Smooth muscle cell (in vitro differentiated cells): ENCODE data around the gene ARMC7. TPM values are rescaled to one million over a fixed set of nuclear protein-coding genes. Genes with fewer than 3 reads are reported as not detected.

Experiments
- DNase-seq: peaks from one replicate; lab custom pipeline; 2025; ENCODE audit not compliant: unreplicated experiment; lab: John Stamatoyannopoulos, UW
- H2AFZ ChIP-seq: fragments of 200-600 bp; sonication (generic); 2 replicates; pipeline ENCODE4 v1.6.0; 2016; ENCODE audit warnings: antibody characterized with exemption, low read depth, mild to moderate bottlenecking
- H3F3A ChIP-seq: fragments of 200-600 bp; sonication (generic); 2 replicates; pipeline ENCODE4 v1.6.0; 2017; ENCODE audit warnings: antibody characterized with exemption, low read depth
- H3K27ac ChIP-seq: fragments of 200-600 bp; sonication (generic); 2 replicates; pipeline ENCODE4 v1.5.1; 2016; ENCODE audit warnings: low read depth, mild to moderate bottlenecking
- H3K27me3 ChIP-seq: fragments of 200-600 bp; sonication (generic); 2 replicates; pipeline ENCODE4 v1.6.1; 2016; ENCODE audit warnings: low read depth, mild to moderate bottlenecking
- H3K36me3 ChIP-seq: fragments of 200-600 bp; sonication (generic); 2 replicates; pipeline ENCODE4 v1.5.1; 2016; ENCODE audit warnings: low read depth
- H3K4me1 ChIP-seq: fragments of 200-600 bp; sonication (generic); 2 replicates; pipeline ENCODE4 v1.5.1; 2016; ENCODE audit warnings: low read depth
- H3K4me2 ChIP-seq: fragments of 200-600 bp; sonication (generic); 2 replicates; pipeline ENCODE4 v1.6.0; 2016; ENCODE audit warnings: mild to moderate bottlenecking
- H3K4me3 ChIP-seq: fragments of 200-600 bp; sonication (generic); 2 replicates; pipeline ENCODE4 v1.5.1; 2016; ENCODE audit warnings: mild to moderate bottlenecking
- H3K79me2 ChIP-seq: fragments of 200-600 bp; sonication (generic); 2 replicates; pipeline ENCODE4 v1.6.0; 2016; ENCODE audit warnings: low read depth, mild to moderate bottlenecking
- H3K9ac ChIP-seq: fragments of 200-600 bp; sonication (generic); 2 replicates; pipeline ENCODE4 v1.6.0; 2016; ENCODE audit warnings: low read depth
- H3K9me3 ChIP-seq: fragments of 200-600 bp; sonication (generic); replicated peaks from 2 replicates; pipeline ENCODE4 v1.5.1; 2016; ENCODE audit warnings: low read depth
- H4K20me1 ChIP-seq: fragments of 200-600 bp; sonication (generic); 2 replicates; pipeline ENCODE4 v1.6.0; 2016; ENCODE audit warnings: low read depth
- CTCF ChIP-seq: fragments of 200-600 bp; sonication (generic); IDR thresholded peaks from 2 replicates; pipeline ENCODE4 v1.5.1; 2017; ENCODE audit warnings: borderline replicate concordance, mild to moderate bottlenecking, antibody characterized with exemption; ENCODE audit not compliant: insufficient read depth, poor library complexity, severe bottlenecking
- WGBS: methylation state at CpG from one replicate; pipeline ENCODE4 v1.1.7; 2016; ENCODE audit warnings: low lambda C conversion rate; 5-methylcytosine and 5-hydroxymethylcytosine counted together
- polyA plus RNA-seq: library from polyadenylated mRNA; unstranded; fragments of >200 nt; fragmentation: Nextera tagmentation; extraction: Ambion mirVana; gene quantifications from 2 replicates; pipeline ENCODE4 v1.2.1, GENCODE V29; 2016
- total RNA-seq: library from RNA; depleted of rRNA; stranded (reverse); fragments of >200 nt; gene quantifications from 2 replicates; pipeline ENCODE4 v1.2.3, GENCODE V29; 2014

Gene ARMC7
- total and polyA plus RNA-seq, 2 experiments from 2014 or later = 1.8 to 6.8 TPM

- H3K36me3 ChIP-seq = no peaks in the 10 kb centered on the region
- H4K20me1 ChIP-seq = no peaks in the 10 kb centered on the region
- H2AFZ ChIP-seq = no peak overlapping the region
- H3K4me2 ChIP-seq = no peak overlapping the region
- DNase-seq = no peak
- H3K9me3 ChIP-seq = no peaks in the 10 kb centered on the region
- peaks cover 3% of the 10 kb centered on the region for H3K4me1 ChIP-seq
- no peak for TF ChIP-seq CTCF
- no peak overlapping the region for H3K4me3 ChIP-seq
- no peaks in the 10 kb centered on the region for H3K27me3 ChIP-seq
- peaks cover 3% of the 10 kb centered on the region for H3K79me2 ChIP-seq
- no peaks in the 10 kb centered on the region for H3F3A ChIP-seq
- H3K9ac ChIP-seq = no peak overlapping the region
- 97% methylated on average over 7 of the region's 7 CpGs for WGBS
- no peak overlapping the region for H3K27ac ChIP-seq
These were observed 2.1 kb downstream of the ARMC7 start for GRCh38 chr17:75111777-75112335.

GRCh38 chr17:75113798-75114551 is 4.2 kb downstream of the ARMC7 start:
- peaks cover 3% of the 10 kb centered on the region for H3K79me2 ChIP-seq
- TF ChIP-seq CTCF = peak; percentile 92
- H3K27me3 ChIP-seq = no peaks in the 10 kb centered on the region
- 31% methylated on average over 22 of the region's 22 CpGs for WGBS
- H3F3A ChIP-seq = no peaks in the 10 kb centered on the region
- no peaks in the 10 kb centered on the region for H3K36me3 ChIP-seq
- H3K4me1 ChIP-seq = peaks cover 3% of the 10 kb centered on the region
- no peaks in the 10 kb centered on the region for H4K20me1 ChIP-seq
- H3K4me3 ChIP-seq = peak overlapping the region; percentile 29
- peak; percentile 52 for DNase-seq
- H3K9ac ChIP-seq = no peak overlapping the region
- no peaks in the 10 kb centered on the region for H3K9me3 ChIP-seq
- no peak overlapping the region for H3K27ac ChIP-seq
- H2AFZ ChIP-seq = no peak overlapping the region
- H3K4me2 ChIP-seq = peak overlapping the region; percentile 75

- Histone ChIP-seq H3K27me3 (no peaks in the 10 kb centered on the region), H3F3A (no peaks in the 10 kb centered on the region), H3K4me1 (peaks cover 3% of the 10 kb centered on the region), H3K79me2 (peaks cover 3% of the 10 kb centered on the region), H3K36me3 (no peaks in the 10 kb centered on the region), H3K9me3 (no peaks in the 10 kb centered on the region), H4K20me1 (no peaks in the 10 kb centered on the region), H3K4me3 (peak overlapping the region; percentile 29), H3K4me2 (peak overlapping the region; percentile 75), H3K27ac (no peak overlapping the region), H2AFZ (no peak overlapping the region), H3K9ac (no peak overlapping the region)
- TF ChIP-seq CTCF = no peak
- 84% methylated on average over 19 of the region's 19 CpGs for WGBS
- DNase-seq = no peak
These were observed 5.0 kb downstream of the ARMC7 start for GRCh38 chr17:75114552-75115314.
